ENCODE measurements around the gene MLEC. TPM values are rescaled to one million over a fixed set of nuclear protein-coding genes. Genes with fewer than 3 reads are reported as not detected.
A peak's percentile ranks its signal among the peaks of the same experiment; 100 is the strongest.
"Not testable (repeated sequence)": the region's sequence is repeated elsewhere in the genome, so short reads cannot be mapped to it uniquely, and the experiment has no call there.

MLEC gene
- polyA plus RNA-seq, 4 donors = 150 to 183 (median 151) TPM

- no peak for DNase-seq (ENCODE audit: low read depth in 4 of 4, low spot score in 2 of 4)
Observed at GRCh38 chr12:120661432-120661831, 25.5 kb upstream of the MLEC start.

GRCh38 chr12:120662879-120663278 is 24.1 kb upstream of the MLEC start:
- no peak for DNase-seq (ENCODE audit: low read depth in 4 of 4, low spot score in 2 of 4)

- no peak for DNase-seq (ENCODE audit: low read depth in 4 of 4, low spot score in 2 of 4)
Observed at GRCh38 chr12:120663741-120664140, 23.2 kb upstream of the MLEC start.

- no peak for DNase-seq (ENCODE audit: low read depth in 4 of 4, low spot score in 2 of 4)
Observed at GRCh38 chr12:120666571-120667390, 20.2 kb upstream of the MLEC start.

GRCh38 chr12:120668091-120668867 is 18.7 kb upstream of the MLEC start:
- no peak for DNase-seq (ENCODE audit: low read depth in 4 of 4, low spot score in 2 of 4)

GRCh38 chr12:120668868-120669840 is 17.8 kb upstream of the MLEC start:
- no peak for DNase-seq (ENCODE audit: low read depth in 4 of 4, low spot score in 2 of 4)

GRCh38 chr12:120670237-120670636 is 16.7 kb upstream of the MLEC start:
- not testable (repeated sequence) for DNase-seq (ENCODE audit: low read depth in 4 of 4, low spot score in 2 of 4)

- DNase-seq (ENCODE audit: low read depth in 4 of 4, low spot score in 2 of 4) = no peak
Observed at GRCh38 chr12:120670667-120671066, 16.3 kb upstream of the MLEC start.

GRCh38 chr12:120674097-120674636 is 12.8 kb upstream of the MLEC start:
- no peak for DNase-seq (ENCODE audit: low read depth in 4 of 4, low spot score in 2 of 4)

GRCh38 chr12:120677765-120678473 is 9.0 kb upstream of the MLEC start:
- DNase-seq (ENCODE audit: low read depth in 4 of 4, low spot score in 2 of 4) = no peak

- DNase-seq (ENCODE audit: low read depth in 4 of 4, low spot score in 2 of 4) = no peak
Observed at GRCh38 chr12:120678572-120678971, 8.4 kb upstream of the MLEC start.

GRCh38 chr12:120680165-120680738 is 6.7 kb upstream of the MLEC start:
- no peak for DNase-seq (ENCODE audit: low read depth in 4 of 4, low spot score in 2 of 4)

- DNase-seq (ENCODE audit: low read depth in 4 of 4, low spot score in 2 of 4) = no peak
Observed at GRCh38 chr12:120684523-120684932, 2.4 kb upstream of the MLEC start.

GRCh38 chr12:120685522-120685921 is 1.4 kb upstream of the MLEC start:
- DNase-seq (ENCODE audit: low read depth in 4 of 4, low spot score in 2 of 4) = no peak

GRCh38 chr12:120686151-120686689 is 729 bp upstream of the MLEC start:
- peak; percentile 94 to 98 (median 95) for DNase-seq (ENCODE audit: low read depth in 4 of 4, low spot score in 2 of 4)

GRCh38 chr12:120687578-120688289 is 785 bp downstream of the MLEC start:
- DNase-seq (ENCODE audit: low read depth in 4 of 4, low spot score in 2 of 4) = no peak

- no peak for DNase-seq (ENCODE audit: low read depth in 4 of 4, low spot score in 2 of 4)
Observed at GRCh38 chr12:120688527-120689071, 1.6 kb downstream of the MLEC start.

GRCh38 chr12:120689397-120690082 is 2.6 kb downstream of the MLEC start:
- no peak for DNase-seq (ENCODE audit: low read depth in 4 of 4, low spot score in 2 of 4)
